Neural progenitor cell (in vitro differentiated cells): ENCODE measurements around the gene BCL2L14.

Experiments
- CTCF ChIP-seq: fragments of 200-600 bp; sonication (generic); IDR thresholded peaks from 2 replicates; pipeline ENCODE4 v1.5.1; 2017; ENCODE audit warnings: antibody characterized with exemption, mild to moderate bottlenecking
- EZH2 ChIP-seq: fragments of 200-600 bp; sonication (generic); IDR thresholded peaks from 2 replicates; pipeline ENCODE4 v1.6.1; 2017; ENCODE audit warnings: antibody characterized with exemption, mild to moderate bottlenecking, moderate library complexity
- EZH2phosphoT487 ChIP-seq: fragments of 200-600 bp; sonication (generic); IDR thresholded peaks from 2 replicates; pipeline ENCODE4 v1.6.1; 2017; ENCODE audit warnings: antibody characterized with exemption

DNA sequence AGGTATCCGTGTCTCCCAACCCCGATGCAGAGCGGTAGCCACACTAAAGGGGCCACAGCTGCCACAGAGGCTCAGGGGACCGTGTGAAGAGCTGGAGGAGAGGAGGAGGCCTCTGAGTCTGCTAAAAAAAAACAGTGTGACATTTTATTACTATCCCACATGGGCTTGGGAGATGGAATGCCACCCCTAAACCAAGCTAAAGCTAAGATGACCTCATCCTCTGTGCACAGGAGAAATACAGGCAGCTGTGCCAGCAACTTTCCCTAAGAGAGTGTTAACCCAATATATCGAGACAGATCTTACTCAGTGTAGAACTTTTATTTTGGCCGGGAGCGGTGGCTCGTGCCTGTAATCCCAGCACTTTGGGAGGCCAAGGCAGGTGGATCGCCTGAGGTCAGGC, 18.0 kb downstream of the BCL2L14 start:
- no peak for TF ChIP-seq CTCF
- TF ChIP-seq EZH2 = no peak
- TF ChIP-seq EZH2phosphoT487 = no peak
